Frontal cortex (tissue), 4 donors: ENCODE results near the gene KATNB1. TPM values are rescaled to one million over a fixed set of nuclear protein-coding genes. Genes with fewer than 3 reads are reported as not detected.

ENCODE experiments used
- DNase-seq, 2 donors: peaks; one replicate each; pipeline ENCODE4 v3.0.0; 2012; ENCODE audit warnings: low spot score in 2 of 2
- FAIRE-seq: peaks from 2 replicates; lab custom pipeline; 2012; peaks lifted over from hg19 to GRCh38; lab: Jason Lieb, UNC
- small RNA-seq: library from RNA; depleted of rRNA; stranded (forward); fragments of <200 nt; gene quantifications from one replicate; pipeline ENCODE3, GENCODE V24; 2014
- total RNA-seq: library from RNA; depleted of rRNA; stranded (reverse); fragments of >200 nt; gene quantifications from one replicate; pipeline ENCODE4 v1.2.3, GENCODE V29; 2014
- donor health status: control.
- donor health status: control.
- donor health status: control.

The KATNB1 gene
- total RNA-seq, 1 donor from 2014 or later = 34.6 TPM

DNA sequence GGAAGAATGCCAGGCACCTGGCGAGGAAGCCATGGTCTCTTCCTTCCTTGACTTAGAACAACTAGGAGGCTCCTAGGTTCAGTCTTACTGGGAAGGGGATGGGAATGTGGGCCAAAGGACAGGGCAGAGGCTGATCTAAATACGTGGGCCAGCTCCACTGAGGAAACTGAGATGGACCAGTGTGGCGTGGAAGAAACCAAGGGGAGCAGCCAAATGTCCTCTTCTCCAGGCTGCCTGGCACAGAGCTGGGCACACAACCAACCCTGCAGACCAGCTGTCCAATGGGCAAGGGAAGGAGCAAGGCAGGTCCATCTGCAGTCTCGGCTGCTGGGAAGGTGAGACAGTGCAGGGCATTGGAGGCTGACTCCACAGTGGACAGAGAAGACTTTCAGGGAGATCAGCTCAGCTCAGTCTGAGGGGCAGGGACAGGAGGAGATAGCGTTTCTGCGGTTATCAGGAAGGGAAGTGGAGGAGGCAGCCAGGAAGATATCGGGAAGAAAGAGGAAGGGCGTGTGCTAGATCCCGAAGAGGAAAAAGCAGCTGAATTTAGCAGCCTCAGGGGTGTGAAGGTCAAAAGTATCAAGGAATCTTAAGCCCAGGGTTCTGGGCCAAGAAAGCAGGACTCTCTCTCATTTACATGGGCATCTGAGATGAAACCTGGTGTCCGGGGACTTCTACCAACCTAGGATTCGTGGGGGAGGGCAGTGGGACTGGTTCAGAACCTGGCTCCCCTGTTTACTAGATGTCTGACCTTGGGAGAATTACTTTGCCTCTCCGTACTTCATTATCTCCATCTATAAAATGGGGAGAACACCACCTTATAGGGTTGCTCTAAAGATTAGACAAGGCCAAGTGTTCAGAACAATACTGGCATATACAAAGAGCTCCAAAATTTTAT is 64.9 kb downstream of the KATNB1 start:
- DNase-seq (no peak), FAIRE-seq (no peak)

DNA sequence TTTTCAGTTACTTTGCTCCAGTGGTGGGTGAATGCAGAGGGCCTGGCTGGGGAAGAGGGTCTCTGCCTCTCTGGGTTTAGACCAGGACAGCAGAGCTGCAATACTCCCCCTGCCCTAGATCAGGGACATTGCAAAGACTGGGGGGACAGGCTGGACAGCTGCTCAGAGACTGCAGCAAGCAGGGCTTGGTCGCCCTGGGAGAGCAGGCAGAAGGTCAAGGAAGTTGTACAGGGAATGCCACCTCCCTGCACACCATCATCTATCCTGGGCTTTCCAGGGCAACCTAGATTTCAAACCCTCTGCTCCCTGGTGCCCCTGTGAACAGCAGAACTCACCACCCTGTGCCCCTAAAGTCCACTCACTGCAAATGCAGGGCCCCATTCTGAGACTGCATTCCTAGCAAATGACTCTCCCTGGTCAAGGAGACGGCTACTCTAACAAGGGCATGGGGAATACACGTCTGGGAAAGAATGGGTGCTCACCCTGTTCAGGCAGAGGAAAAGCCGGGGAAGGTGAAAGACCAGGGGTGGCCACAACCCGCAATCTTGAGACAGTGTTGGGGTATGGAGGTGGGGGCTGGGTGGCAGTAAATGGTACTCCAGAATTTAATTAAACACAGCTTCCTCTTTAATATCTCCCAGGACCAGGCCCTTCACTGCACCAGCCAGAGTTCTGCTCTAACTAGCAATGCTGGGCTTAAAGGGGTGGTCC is 65.7 kb downstream of the KATNB1 start:
- peak in 1 of 2 donors; percentile 46 for DNase-seq
- FAIRE-seq = no peak

DNA sequence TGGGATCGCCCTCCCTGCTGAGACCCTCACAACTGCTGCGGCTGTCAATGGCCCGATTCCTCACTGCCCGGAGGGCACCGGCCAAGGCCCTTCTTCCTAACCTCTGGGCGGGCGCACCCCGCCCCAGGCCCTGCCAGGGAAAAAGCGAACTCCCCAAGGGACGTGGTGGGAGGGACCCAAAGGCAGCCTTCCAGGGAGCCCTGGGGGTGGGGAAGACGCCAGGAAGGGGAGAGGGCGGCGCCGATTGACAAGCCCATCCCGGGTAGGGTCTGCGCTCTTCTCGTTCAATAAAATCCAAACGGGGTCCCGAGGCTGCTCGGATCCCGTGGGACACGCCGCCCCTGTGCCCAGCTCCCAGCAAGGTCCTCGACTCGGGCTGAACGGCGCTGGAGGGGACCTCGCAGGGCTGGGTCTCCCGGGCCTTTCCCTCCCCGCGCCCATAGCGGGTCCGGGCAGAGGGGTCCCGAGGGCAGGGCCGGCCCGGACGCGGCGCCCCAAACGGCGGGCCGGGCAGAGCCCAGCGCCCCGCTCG is 66.3 kb downstream of the KATNB1 start:
- DNase-seq (no peak), FAIRE-seq (no peak)

- DNase-seq = peak; percentile 89 to 90
- no peak for FAIRE-seq
Measured at GRCh38 chr16:57802341-57803133, 67.0 kb downstream of the KATNB1 start, which contains the start of gene KIFC3. Gene KIFC3 (minus strand): TSS chr16:57802491. CDS start chr16:57798243, 4,248 bp downstream.

GRCh38 chr16:57803134-57803990 is 67.8 kb downstream of the KATNB1 start:
- no peak for FAIRE-seq
- DNase-seq = peak in 1 of 2 donors; percentile 75

DNA sequence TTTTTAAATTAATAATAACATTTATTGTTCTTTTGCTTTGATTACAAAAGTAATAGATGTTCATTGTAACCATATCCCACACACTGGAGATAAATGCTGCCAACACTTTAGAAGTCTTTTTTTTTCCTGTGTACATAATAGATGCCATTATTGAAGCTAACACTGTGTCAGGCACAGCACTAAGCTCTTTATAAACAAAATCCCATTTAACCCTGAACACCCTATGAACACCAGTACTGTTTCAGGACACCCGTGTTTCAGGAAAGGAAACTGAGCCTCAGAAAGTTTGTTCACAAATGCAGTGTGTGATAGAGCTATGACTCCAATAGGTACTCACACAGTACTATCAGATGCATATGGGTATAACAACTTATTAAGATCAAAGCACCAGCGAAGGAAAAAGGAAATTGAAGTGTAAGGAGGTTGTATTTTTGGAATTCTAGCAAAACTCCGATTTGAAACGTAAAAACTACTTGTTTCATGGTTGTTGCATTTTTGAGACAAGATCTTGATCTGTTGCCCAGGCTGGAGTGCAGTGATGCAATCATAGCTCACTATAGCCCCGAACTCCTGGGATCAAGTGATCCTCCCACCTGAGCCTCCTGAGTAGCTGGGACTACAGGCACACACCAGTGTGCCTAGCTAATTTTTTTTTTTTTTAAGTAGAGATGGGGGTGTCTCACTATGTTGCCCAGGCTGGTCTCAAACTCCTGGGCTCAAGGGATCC is 68.7 kb downstream of the KATNB1 start:
- DNase-seq (no peak), FAIRE-seq (no peak)

- FAIRE-seq = no peak
- DNase-seq = no peak
Measured at GRCh38 chr16:57805176-57805575, 69.6 kb downstream of the KATNB1 start.

Small RNAs within 50 kb of the gene (small RNA-seq; reads per million reads assigned to genes)
- gene MIR6772 = 0.59 reads per million, percentile 46 among the genes with 10 or more reads in this experiment

Other genes with a start within 250 kb of the KATNB1 start
- gene DOK4, start 249.3 kb upstream of the KATNB1 start, total RNA-seq = 71.7 TPM
- gene CCDC102A, start 199.2 kb upstream of the KATNB1 start, total RNA-seq = 0.82 TPM
- under 0.01 TPM for gene ADGRG5, start 193.1 kb upstream of the KATNB1 start, total RNA-seq
- gene ADGRG1, start 107.1 kb upstream of the KATNB1 start, total RNA-seq = 19.6 TPM
- not detected for gene ADGRG3, start 67.5 kb upstream of the KATNB1 start, total RNA-seq
- gene DRC7, start 41.0 kb upstream of the KATNB1 start, total RNA-seq = under 0.01 TPM
- gene KIFC3, start 66.7 kb downstream of the KATNB1 start, total RNA-seq = 46.1 TPM
- gene CNGB1, start 235.4 kb downstream of the KATNB1 start, total RNA-seq = 1.2 TPM